HL-60 (cell line): ENCODE measurements around the gene SORCS1.

Experiments used
- DNase-seq, 2 experiments: peaks; one replicate each; pipeline ENCODE4 v3.0.0-alpha.2; 2010 to 2020; ENCODE audit warnings: low read depth in 1 of 2, low spot score in 1 of 2
- H3K27ac ChIP-seq: fragments of 250-450 bp; sonication (Bioruptor Pico); replicated peaks from 2 replicates; pipeline ENCODE4 v1.5.1; 2020; ENCODE audit warnings: mild to moderate bottlenecking, moderate library complexity
- H3K27me3 ChIP-seq: fragments of 250-450 bp; sonication (Bioruptor Pico); 2 replicates; pipeline ENCODE4 v1.5.1; 2021; ENCODE audit warnings: mild to moderate bottlenecking, moderate library complexity; ENCODE audit not compliant: insufficient read depth, poor library complexity, severe bottlenecking
- H3K4me3 ChIP-seq: replicated peaks from 2 replicates; pipeline ENCODE4 v1.5.1; 2011; ENCODE audit warnings: mild to moderate bottlenecking, control low read depth, low read length; ENCODE audit not compliant: insufficient read depth
- GABPA ChIP-seq: IDR thresholded peaks from 2 replicates; pipeline ENCODE4 v1.6.1; 2012; ENCODE audit warnings: low read depth
- POLR2AphosphoS5 ChIP-seq: IDR thresholded peaks from 2 replicates; pipeline ENCODE4 v1.6.1; 2012; ENCODE audit warnings: low read depth
- SPI1 ChIP-seq: IDR thresholded peaks from 2 replicates; pipeline ENCODE4 v1.6.1; 2012; ENCODE audit warnings: low read depth, mild to moderate bottlenecking, borderline replicate concordance
- TF ChIP-seq, protein P1 (sequence below): IDR thresholded peaks from one replicate; pipeline ENCODE4 v1.5.1; 2011; ENCODE audit warnings: low read length, control low read depth, inconsistent platforms; ENCODE audit not compliant: insufficient read depth
- TF ChIP-seq, protein P2 (sequence below): IDR thresholded peaks from 2 replicates; pipeline ENCODE4 v1.6.1; 2012; ENCODE audit warnings: low read depth; ENCODE audit not compliant: insufficient replicate concordance

SORCS1 gene

DNA sequence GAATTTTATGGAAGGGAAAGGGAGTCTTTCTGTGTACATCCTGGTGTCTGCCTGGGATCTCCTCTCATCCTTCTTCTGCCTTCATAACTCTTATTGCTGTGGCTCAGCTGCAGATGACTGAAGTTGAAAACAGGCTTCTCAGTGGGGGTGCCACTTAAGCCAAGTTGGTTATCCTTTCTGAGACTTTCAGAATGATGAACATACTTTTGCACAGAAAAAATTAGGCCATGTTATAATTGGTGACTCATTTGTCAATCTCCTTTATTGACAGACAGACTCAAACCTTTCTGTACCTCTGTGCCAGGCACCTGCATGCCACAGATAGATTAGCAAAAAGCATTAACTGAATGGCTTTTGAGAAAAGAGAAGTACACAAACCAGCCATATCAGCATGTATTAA, 430.3 kb downstream of the SORCS1 start:
- TF ChIP-seq GABPA (no peak), SPI1 (no peak), POLR2AphosphoS5 (no peak)
- TF ChIP-seq, protein P1, sequence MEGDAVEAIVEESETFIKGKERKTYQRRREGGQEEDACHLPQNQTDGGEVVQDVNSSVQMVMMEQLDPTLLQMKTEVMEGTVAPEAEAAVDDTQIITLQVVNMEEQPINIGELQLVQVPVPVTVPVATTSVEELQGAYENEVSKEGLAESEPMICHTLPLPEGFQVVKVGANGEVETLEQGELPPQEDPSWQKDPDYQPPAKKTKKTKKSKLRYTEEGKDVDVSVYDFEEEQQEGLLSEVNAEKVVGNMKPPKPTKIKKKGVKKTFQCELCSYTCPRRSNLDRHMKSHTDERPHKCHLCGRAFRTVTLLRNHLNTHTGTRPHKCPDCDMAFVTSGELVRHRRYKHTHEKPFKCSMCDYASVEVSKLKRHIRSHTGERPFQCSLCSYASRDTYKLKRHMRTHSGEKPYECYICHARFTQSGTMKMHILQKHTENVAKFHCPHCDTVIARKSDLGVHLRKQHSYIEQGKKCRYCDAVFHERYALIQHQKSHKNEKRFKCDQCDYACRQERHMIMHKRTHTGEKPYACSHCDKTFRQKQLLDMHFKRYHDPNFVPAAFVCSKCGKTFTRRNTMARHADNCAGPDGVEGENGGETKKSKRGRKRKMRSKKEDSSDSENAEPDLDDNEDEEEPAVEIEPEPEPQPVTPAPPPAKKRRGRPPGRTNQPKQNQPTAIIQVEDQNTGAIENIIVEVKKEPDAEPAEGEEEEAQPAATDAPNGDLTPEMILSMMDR = no peak
- TF ChIP-seq, protein P2, sequence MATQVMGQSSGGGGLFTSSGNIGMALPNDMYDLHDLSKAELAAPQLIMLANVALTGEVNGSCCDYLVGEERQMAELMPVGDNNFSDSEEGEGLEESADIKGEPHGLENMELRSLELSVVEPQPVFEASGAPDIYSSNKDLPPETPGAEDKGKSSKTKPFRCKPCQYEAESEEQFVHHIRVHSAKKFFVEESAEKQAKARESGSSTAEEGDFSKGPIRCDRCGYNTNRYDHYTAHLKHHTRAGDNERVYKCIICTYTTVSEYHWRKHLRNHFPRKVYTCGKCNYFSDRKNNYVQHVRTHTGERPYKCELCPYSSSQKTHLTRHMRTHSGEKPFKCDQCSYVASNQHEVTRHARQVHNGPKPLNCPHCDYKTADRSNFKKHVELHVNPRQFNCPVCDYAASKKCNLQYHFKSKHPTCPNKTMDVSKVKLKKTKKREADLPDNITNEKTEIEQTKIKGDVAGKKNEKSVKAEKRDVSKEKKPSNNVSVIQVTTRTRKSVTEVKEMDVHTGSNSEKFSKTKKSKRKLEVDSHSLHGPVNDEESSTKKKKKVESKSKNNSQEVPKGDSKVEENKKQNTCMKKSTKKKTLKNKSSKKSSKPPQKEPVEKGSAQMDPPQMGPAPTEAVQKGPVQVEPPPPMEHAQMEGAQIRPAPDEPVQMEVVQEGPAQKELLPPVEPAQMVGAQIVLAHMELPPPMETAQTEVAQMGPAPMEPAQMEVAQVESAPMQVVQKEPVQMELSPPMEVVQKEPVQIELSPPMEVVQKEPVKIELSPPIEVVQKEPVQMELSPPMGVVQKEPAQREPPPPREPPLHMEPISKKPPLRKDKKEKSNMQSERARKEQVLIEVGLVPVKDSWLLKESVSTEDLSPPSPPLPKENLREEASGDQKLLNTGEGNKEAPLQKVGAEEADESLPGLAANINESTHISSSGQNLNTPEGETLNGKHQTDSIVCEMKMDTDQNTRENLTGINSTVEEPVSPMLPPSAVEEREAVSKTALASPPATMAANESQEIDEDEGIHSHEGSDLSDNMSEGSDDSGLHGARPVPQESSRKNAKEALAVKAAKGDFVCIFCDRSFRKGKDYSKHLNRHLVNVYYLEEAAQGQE = no peak
- Histone ChIP-seq H3K4me3 (no peak overlapping the region), H3K27me3 (no peaks in the 10 kb centered on the region), H3K27ac (no peak overlapping the region)
- no peak for DNase-seq

DNA sequence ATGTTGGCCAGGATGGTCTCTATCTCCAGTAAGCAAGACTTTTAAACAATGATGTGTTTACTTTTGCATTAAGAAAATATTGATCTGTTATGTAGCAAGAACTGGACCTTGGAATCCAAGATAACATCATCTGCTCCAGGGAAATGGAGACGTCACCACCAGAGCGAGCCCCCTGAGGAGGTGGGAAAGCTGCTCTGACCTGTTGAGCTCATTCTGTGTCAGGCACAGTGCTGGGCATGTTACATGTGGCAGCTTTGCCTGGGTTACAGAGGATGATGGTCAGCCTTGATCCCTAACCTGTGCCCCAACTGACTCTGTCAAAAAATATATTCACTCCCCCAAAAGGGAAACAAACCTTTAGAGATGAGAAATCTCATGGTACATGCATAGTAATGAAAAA, 436.3 kb downstream of the SORCS1 start:
- TF ChIP-seq SPI1 (no peak), GABPA (no peak), POLR2AphosphoS5 (no peak)
- TF ChIP-seq, protein P2 = no peak
- TF ChIP-seq, protein P1 = no peak
- Histone ChIP-seq H3K27me3 (no peaks in the 10 kb centered on the region), H3K4me3 (no peak overlapping the region), H3K27ac (no peak overlapping the region)
- DNase-seq = no peak

GRCh38 chr10:106727170-106727569, 437.3 kb downstream of the SORCS1 start:
- H3K4me3 ChIP-seq = no peak overlapping the region
- no peak overlapping the region for H3K27ac ChIP-seq
- DNase-seq = no peak
- H3K27me3 ChIP-seq = no peaks in the 10 kb centered on the region
- TF ChIP-seq, protein P1 = no peak
- TF ChIP-seq SPI1 (no peak), GABPA (no peak), POLR2AphosphoS5 (no peak)
- TF ChIP-seq, protein P2 = no peak
